Mesothelial cell of epicardium (in vitro differentiated cells): ENCODE results near the gene PGA4. TPM values are rescaled to one million over a fixed set of nuclear protein-coding genes. Genes with fewer than 3 reads are reported as not detected.

Source experiments
- DNase-seq, 2 experiments: peaks; one replicate each; pipeline ENCODE4 v3.0.0; 2021; ENCODE audit warnings: low spot score in 2 of 2; ENCODE audit not compliant: unreplicated experiment in 2 of 2
- H3K27ac Mint-ChIP-seq: 2 replicates; pipeline ENCODE4 v1.8.0; 2021; ENCODE audit warnings: mixed read lengths
- H3K27me3 Mint-ChIP-seq: 2 replicates; pipeline ENCODE4 v1.8.0; 2021; ENCODE audit warnings: low read depth, mixed read lengths
- H3K36me3 Mint-ChIP-seq: 2 replicates; pipeline ENCODE4 v1.8.0; 2021; ENCODE audit warnings: mixed read lengths
- H3K4me1 Mint-ChIP-seq: 2 replicates; pipeline ENCODE4 v1.8.0; 2021; ENCODE audit warnings: mixed read lengths
- H3K4me3 Mint-ChIP-seq: 2 replicates; pipeline ENCODE4 v1.8.0; 2021; ENCODE audit warnings: mild to moderate bottlenecking, moderate library complexity, mixed read lengths
- H3K9me3 Mint-ChIP-seq: 2 replicates; pipeline ENCODE4 v1.8.0; 2021; ENCODE audit warnings: mixed read lengths
- total RNA-seq: library from RNA; stranded (reverse); gene quantifications from 3 replicates; pipeline ENCODE4 v1.2.1, GENCODE V29; 2021
- TF ChIP-seq, protein P1 (sequence below): fragments of 200-600 bp; sonication (generic); IDR thresholded peaks from one replicate; pipeline ENCODE4 v1.5.0; 2021; ENCODE audit warnings: antibody characterized with exemption; ENCODE audit not compliant: unreplicated experiment

The PGA4 gene
- total RNA-seq, 1 donor from 2014 or later = not detected

DNA sequence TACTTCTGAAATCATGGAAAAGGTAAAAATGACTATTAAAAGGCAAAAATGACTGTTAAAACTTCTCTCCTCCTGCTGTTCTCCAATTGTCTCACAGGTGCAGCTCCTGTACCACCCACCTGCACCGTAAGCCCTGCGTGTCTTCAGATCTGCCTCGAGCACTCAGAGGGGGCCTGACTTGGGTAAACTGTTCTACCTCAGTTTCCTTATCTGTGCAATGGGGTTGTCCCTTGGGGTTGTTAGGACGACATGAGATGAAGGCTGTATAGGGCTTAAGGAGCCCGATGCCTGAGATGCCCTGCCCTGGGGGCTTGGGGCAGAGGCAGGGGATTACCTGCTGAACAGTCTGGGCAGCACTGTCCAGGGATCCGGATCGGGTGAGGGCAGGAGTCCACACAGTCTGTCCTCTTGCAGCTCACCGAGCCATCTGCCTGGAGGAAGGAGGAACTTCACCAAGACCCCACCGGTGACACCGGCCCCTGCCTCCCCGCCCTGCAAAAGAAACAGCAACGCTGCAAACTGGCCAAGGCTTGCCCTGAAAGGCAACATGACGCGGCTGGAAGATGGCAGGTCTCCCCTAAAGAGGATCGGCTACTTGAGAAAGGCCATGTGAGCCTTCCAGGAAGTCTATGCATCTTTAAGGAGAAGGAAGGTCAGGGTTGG lies 46.6 kb downstream of the PGA4 start:
- Mint-ChIP-seq H3K27ac (no peak overlapping the region), H3K9me3 (no peaks in the 10 kb centered on the region), H3K4me1 (no peaks in the 10 kb centered on the region), H3K36me3 (no peaks in the 10 kb centered on the region), H3K4me3 (no peak overlapping the region), H3K27me3 (no peaks in the 10 kb centered on the region)
- TF ChIP-seq, protein P1, sequence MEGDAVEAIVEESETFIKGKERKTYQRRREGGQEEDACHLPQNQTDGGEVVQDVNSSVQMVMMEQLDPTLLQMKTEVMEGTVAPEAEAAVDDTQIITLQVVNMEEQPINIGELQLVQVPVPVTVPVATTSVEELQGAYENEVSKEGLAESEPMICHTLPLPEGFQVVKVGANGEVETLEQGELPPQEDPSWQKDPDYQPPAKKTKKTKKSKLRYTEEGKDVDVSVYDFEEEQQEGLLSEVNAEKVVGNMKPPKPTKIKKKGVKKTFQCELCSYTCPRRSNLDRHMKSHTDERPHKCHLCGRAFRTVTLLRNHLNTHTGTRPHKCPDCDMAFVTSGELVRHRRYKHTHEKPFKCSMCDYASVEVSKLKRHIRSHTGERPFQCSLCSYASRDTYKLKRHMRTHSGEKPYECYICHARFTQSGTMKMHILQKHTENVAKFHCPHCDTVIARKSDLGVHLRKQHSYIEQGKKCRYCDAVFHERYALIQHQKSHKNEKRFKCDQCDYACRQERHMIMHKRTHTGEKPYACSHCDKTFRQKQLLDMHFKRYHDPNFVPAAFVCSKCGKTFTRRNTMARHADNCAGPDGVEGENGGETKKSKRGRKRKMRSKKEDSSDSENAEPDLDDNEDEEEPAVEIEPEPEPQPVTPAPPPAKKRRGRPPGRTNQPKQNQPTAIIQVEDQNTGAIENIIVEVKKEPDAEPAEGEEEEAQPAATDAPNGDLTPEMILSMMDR = no peak
- DNase-seq = no peak

- DNase-seq = no peak
- Mint-ChIP-seq H3K4me3 (no peak overlapping the region), H3K4me1 (no peaks in the 10 kb centered on the region), H3K9me3 (no peaks in the 10 kb centered on the region), H3K36me3 (no peaks in the 10 kb centered on the region), H3K27ac (no peak overlapping the region), H3K27me3 (no peaks in the 10 kb centered on the region)
- TF ChIP-seq, protein P1 = no peak
Observed at GRCh38 chr11:61270354-61271076, 48.4 kb downstream of the PGA4 start.

- Mint-ChIP-seq H3K27me3 (no peaks in the 10 kb centered on the region), H3K4me3 (no peak overlapping the region), H3K36me3 (no peaks in the 10 kb centered on the region), H3K27ac (no peak overlapping the region), H3K4me1 (peaks cover under 1% of the 10 kb centered on the region), H3K9me3 (no peaks in the 10 kb centered on the region)
- DNase-seq = no peak
- TF ChIP-seq, protein P1 = no peak
Observed at GRCh38 chr11:61272731-61273130, 50.6 kb downstream of the PGA4 start.

DNA sequence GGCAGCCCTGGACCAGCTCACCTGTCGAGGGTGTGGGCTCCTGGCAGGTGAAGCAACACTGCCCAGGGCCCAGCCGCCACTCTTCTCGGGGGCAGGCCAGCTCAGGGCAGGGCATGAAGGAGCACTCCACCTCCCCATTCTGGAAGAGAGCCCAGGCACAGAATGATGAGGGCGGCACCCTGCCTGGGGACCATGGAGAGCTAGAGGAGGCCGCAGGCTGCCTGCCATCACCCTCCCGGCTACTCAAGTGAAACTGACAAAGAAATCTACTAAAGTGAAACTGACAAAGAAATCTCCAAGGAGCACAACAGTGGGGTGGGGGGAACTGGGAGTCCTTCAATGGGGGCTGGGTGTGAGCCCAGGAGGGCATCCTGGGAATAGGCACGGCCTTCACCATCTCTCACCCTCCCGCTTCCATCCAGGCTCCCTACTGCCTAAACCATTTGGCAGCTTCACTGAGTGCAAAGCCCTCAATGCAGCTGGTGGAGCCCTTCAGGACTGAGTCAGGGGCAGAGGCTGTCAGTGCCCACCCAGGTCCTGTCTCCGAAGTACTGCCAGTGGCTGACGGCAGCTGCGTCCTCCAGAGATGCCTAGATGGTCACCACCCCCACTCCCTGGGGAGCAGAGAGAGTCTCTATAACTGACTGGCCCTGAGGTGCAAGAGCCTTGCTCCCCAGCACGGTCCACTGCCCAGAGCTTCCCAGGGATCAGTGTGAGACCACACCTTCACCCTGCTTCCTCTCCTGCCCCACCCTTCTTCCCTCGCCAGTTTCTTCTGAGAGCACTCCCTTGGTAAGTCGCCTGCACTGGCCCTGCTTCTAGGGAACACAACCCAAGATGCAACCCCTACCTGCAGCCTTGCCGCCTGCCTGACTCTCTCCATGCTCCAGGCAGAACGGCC lies 51.3 kb downstream of the PGA4 start:
- Mint-ChIP-seq H3K4me1 (peaks cover 7% of the 10 kb centered on the region), H3K36me3 (no peaks in the 10 kb centered on the region), H3K27me3 (no peaks in the 10 kb centered on the region), H3K4me3 (no peak overlapping the region), H3K9me3 (no peaks in the 10 kb centered on the region), H3K27ac (no peak overlapping the region)
- no peak for DNase-seq
- TF ChIP-seq, protein P1 = no peak

- Mint-ChIP-seq H3K4me1 (peaks cover 8% of the 10 kb centered on the region), H3K4me3 (no peak overlapping the region), H3K27ac (no peak overlapping the region), H3K27me3 (no peaks in the 10 kb centered on the region), H3K36me3 (no peaks in the 10 kb centered on the region), H3K9me3 (no peaks in the 10 kb centered on the region)
- no peak for DNase-seq
- TF ChIP-seq, protein P1 = no peak
Observed at GRCh38 chr11:61274084-61274483, 51.9 kb downstream of the PGA4 start.
